Measurements from ENCODE around the gene GNAL.

The GNAL gene

GRCh38 chr18:11802158-11802557, 113.1 kb downstream of the GNAL start:
- Histone ChIP-seq H3F3A (ENCODE audit: control insufficient read depth, insufficient read depth) (no peaks in the 10 kb centered on the region), H3K9me2 (replicated peaks; ENCODE audit: control insufficient read depth, low read length) (no peaks in the 10 kb centered on the region), H3K4me2 (ENCODE audit: low read length) (no peak overlapping the region), H3K4me1 (ENCODE audit: control insufficient read depth, low read length) (no peaks in the 10 kb centered on the region), H3K27me3 (ENCODE audit: control insufficient read depth, low read length) (no peaks in the 10 kb centered on the region), H4K20me1 (ENCODE audit: control insufficient read depth, insufficient read depth, low read depth, low read length) (no peaks in the 10 kb centered on the region), H3K79me2 (ENCODE audit: control insufficient read depth, low read length) (no peaks in the 10 kb centered on the region), H3K4me3 (ENCODE audit: low read length) (no peak overlapping the region), H3K27ac (ENCODE audit: low read depth, low read length) (no peak overlapping the region), H3K36me3 (ENCODE audit: control insufficient read depth, low read length) (no peaks in the 10 kb centered on the region), H3K9me3 (ENCODE audit: control insufficient read depth, insufficient read depth, low read length) (no peaks in the 10 kb centered on the region)
- TF ChIP-seq EZH2phosphoT487 (IDR thresholded peaks at IDR 0.05; ENCODE audit: borderline replicate concordance, low read length) (no peak), CTCF (IDR thresholded peaks at IDR 0.05; ENCODE audit: low read depth, low read length, poor library complexity, severe bottlenecking) (no peak)

- no peak overlapping the region for H3K4me3 ChIP-seq (ENCODE audit: low read length)
- no peak overlapping the region for H3K27ac ChIP-seq (ENCODE audit: low read depth, low read length)
- no peaks in the 10 kb centered on the region for H3K27me3 ChIP-seq (ENCODE audit: control insufficient read depth, low read length)
- H3K4me2 ChIP-seq (ENCODE audit: low read length): no peak overlapping the region
- TF ChIP-seq CTCF (IDR thresholded peaks at IDR 0.05; ENCODE audit: low read depth, low read length, poor library complexity, severe bottlenecking) (no peak), EZH2phosphoT487 (IDR thresholded peaks at IDR 0.05; ENCODE audit: borderline replicate concordance, low read length) (no peak)
- no peaks in the 10 kb centered on the region for H4K20me1 ChIP-seq (ENCODE audit: control insufficient read depth, insufficient read depth, low read depth, low read length)
- H3K79me2 ChIP-seq (ENCODE audit: control insufficient read depth, low read length): no peaks in the 10 kb centered on the region
- no peaks in the 10 kb centered on the region for H3K36me3 ChIP-seq (ENCODE audit: control insufficient read depth, low read length)
- H3K9me3 ChIP-seq (ENCODE audit: control insufficient read depth, insufficient read depth, low read length): no peaks in the 10 kb centered on the region
- H3F3A ChIP-seq (ENCODE audit: control insufficient read depth, insufficient read depth): no peaks in the 10 kb centered on the region
- no peaks in the 10 kb centered on the region for H3K4me1 ChIP-seq (ENCODE audit: control insufficient read depth, low read length)
- no peaks in the 10 kb centered on the region for H3K9me2 ChIP-seq (replicated peaks; ENCODE audit: control insufficient read depth, low read length)
These were observed 113.5 kb downstream of the GNAL start for GRCh38 chr18:11802586-11802985.

- TF ChIP-seq EZH2phosphoT487 (IDR thresholded peaks at IDR 0.05; ENCODE audit: borderline replicate concordance, low read length) (no peak), CTCF (IDR thresholded peaks at IDR 0.05; ENCODE audit: low read depth, low read length, poor library complexity, severe bottlenecking) (no peak)
- H3K36me3 ChIP-seq (ENCODE audit: control insufficient read depth, low read length): no peaks in the 10 kb centered on the region
- no peak overlapping the region for H3K27ac ChIP-seq (ENCODE audit: low read depth, low read length)
- H3K4me3 ChIP-seq (ENCODE audit: low read length): no peak overlapping the region
- no peak overlapping the region for H3K4me2 ChIP-seq (ENCODE audit: low read length)
- H3K4me1 ChIP-seq (ENCODE audit: control insufficient read depth, low read length): no peaks in the 10 kb centered on the region
- no peaks in the 10 kb centered on the region for H3K79me2 ChIP-seq (ENCODE audit: control insufficient read depth, low read length)
- no peaks in the 10 kb centered on the region for H3K27me3 ChIP-seq (ENCODE audit: control insufficient read depth, low read length)
- no peaks in the 10 kb centered on the region for H3K9me3 ChIP-seq (ENCODE audit: control insufficient read depth, insufficient read depth, low read length)
- H4K20me1 ChIP-seq (ENCODE audit: control insufficient read depth, insufficient read depth, low read depth, low read length): no peaks in the 10 kb centered on the region
- no peaks in the 10 kb centered on the region for H3F3A ChIP-seq (ENCODE audit: control insufficient read depth, insufficient read depth)
- no peaks in the 10 kb centered on the region for H3K9me2 ChIP-seq (replicated peaks; ENCODE audit: control insufficient read depth, low read length)
These were observed 118.2 kb downstream of the GNAL start for GRCh38 chr18:11807233-11807632.

Measured in DOHH2 (cell line).